Heart left ventricle (tissue), 16 donors: ENCODE results near the gene MXRA8. TPM values are rescaled to one million over a fixed set of nuclear protein-coding genes. Genes with fewer than 3 reads are reported as not detected.

Source experiments
- ATAC-seq, 4 donors: fragments of 200-7000 bp; cut with Tn5 transposase; one replicate each; pipeline ENCODE4 v1.9.1; 2020 to 2022; ENCODE audit warnings: moderate library complexity in 4 of 4, mild to moderate bottlenecking in 3 of 4, moderate number of reproducible peaks in 1 of 4
- DNase-seq, 5 donors: peaks; one replicate each; pipeline ENCODE4 v3.0.0-alpha.2; 2020
- H3K27ac ChIP-seq, 12 donors: fragments of 200-600 bp; sonication (generic) in 4 of 12; one replicate each; pipeline versions ENCODE4 v1.5.0 to v1.8.0; 2016 to 2022; ENCODE audit warnings: mild to moderate bottlenecking in 2 of 12
- H3K27me3 ChIP-seq, 9 donors: fragments of 200-600 bp; sonication (generic) in 2 of 9; one replicate each; pipeline versions ENCODE4 v1.5.1 to v1.8.0; 2016 to 2022; ENCODE audit warnings: mild to moderate bottlenecking in 3 of 9
- H3K36me3 ChIP-seq, 9 donors: fragments of 200-600 bp; sonication (generic) in 2 of 9; one replicate each; pipeline versions ENCODE4 v1.5.0 to v1.8.0; 2018 to 2022; ENCODE audit warnings: mild to moderate bottlenecking in 2 of 9
- H3K4me1 ChIP-seq, 12 donors: fragments of 200-600 bp; sonication (generic) in 4 of 12; one replicate each; pipeline versions ENCODE4 v1.5.0 to v1.8.0; 2016 to 2022; ENCODE audit warnings: mild to moderate bottlenecking in 3 of 12
- H3K4me3 ChIP-seq, 12 donors: fragments of 200-600 bp; sonication (generic) in 4 of 12; one replicate each; pipeline versions ENCODE4 v1.5.0 to v1.8.0; 2017 to 2022; ENCODE audit warnings: mild to moderate bottlenecking in 9 of 12, moderate library complexity in 4 of 12
- H3K9me3 ChIP-seq, 12 donors: fragments of 200-600 bp; sonication (generic) in 4 of 12; one replicate each; pipeline versions ENCODE4 v1.5.0 to v1.8.0; 2016 to 2022; ENCODE audit warnings: mild to moderate bottlenecking in 1 of 12
- POLR2A ChIP-seq, 2 donors: fragments of 450-650 bp; IDR thresholded peaks; one replicate each; pipeline ENCODE4 v1.6.1; 2017; ENCODE audit warnings: antibody characterized with exemption in 2 of 2, mild to moderate bottlenecking in 2 of 2, moderate library complexity in 2 of 2
- WGBS, 4 donors: extraction: QIAGEN DNeasy Blood & Tissue Kit in 2 of 4; methylation state at CpG; one replicate each; pipeline versions ENCODE4 v1.1.5 to v1.1.7; 2013 to 2018; 5-methylcytosine and 5-hydroxymethylcytosine counted together
- intact Hi-C, 10 donors: fragments of 100-400 bp; cut with DNase I; formaldehyde crosslinking; loops; one replicate each; pipeline versions ENCODE4 v1.11.1 to v1.14.2; 2022
- polyA plus RNA-seq, 2 donors: library from polyadenylated mRNA; stranded (reverse); fragments of 200-250 nt; gene quantifications; one replicate each; pipeline ENCODE4 v1.2.3, GENCODE V29; 2013
- total RNA-seq, 9 donors: library from RNA; depleted of rRNA in 2 of 9; stranded (reverse); fragments of >200 nt in 2 of 9; fragmentation: NEBNext Ultra II Directional in 3 of 9; extraction: Animal tissue kit (Norgen Biotek cat#: 25700) in 3 of 9; gene quantifications; one replicate each; pipeline versions ENCODE4 v1.1.0 to v1.2.4, GENCODE V29; 2016 to 2023
- TF ChIP-seq, protein P1 (sequence below), 12 donors: fragments of 200-600 bp; sonication (generic) in 4 of 12; IDR thresholded peaks; one replicate each; pipeline versions ENCODE4 v1.5.0 to v1.8.0; 2018 to 2022; ENCODE audit warnings: antibody characterized with exemption in 12 of 12, mild to moderate bottlenecking in 5 of 12
- donor health status: ischemic (EF 13 %, LVEDD 7.1; RV severe dilation, severe dysfunction).
- donor health status: healthy with polysubstance abuse.
- donor health status: DM: no; HTN: yes; CAD: no.
- donor health status: DM: no; HTN: no; CAD: no.
- donor health status: ischemic (EF 25% LVEDD 6.9; RV normal size, moderate dysfunction).
- donor health status: ischemic (EF 25% LVEDD 5.7; RV mildly dilated, moderate dysfunction).
- donor health status: healthy.
- donor health status: DM: yes; HTN: yes; CAD: no.
- donor health status: ischemic (EF 35%, LVEDD 5.7; RV mildly dilated, moderate dysfunction).
- donor health status: nonischemic (EF 11% LVEDD 7.7; RV severe dilation, severe dysfunction).
- donor health status: DM: yes; HTN: yes; CAD: no.
- donor health status: PGD.
- donor health status: ischemic (EF 29% LVEDD 5.4; RV normal size, mild dysfunction).
- donor health status: nonischemic (EF 23%, LVEDD 6.1; RV moderate dilation, normal function).

The MXRA8 gene
- total and polyA plus RNA-seq, 11 donors: 10.5 to 49.3 (median 19.5) TPM

DNA sequence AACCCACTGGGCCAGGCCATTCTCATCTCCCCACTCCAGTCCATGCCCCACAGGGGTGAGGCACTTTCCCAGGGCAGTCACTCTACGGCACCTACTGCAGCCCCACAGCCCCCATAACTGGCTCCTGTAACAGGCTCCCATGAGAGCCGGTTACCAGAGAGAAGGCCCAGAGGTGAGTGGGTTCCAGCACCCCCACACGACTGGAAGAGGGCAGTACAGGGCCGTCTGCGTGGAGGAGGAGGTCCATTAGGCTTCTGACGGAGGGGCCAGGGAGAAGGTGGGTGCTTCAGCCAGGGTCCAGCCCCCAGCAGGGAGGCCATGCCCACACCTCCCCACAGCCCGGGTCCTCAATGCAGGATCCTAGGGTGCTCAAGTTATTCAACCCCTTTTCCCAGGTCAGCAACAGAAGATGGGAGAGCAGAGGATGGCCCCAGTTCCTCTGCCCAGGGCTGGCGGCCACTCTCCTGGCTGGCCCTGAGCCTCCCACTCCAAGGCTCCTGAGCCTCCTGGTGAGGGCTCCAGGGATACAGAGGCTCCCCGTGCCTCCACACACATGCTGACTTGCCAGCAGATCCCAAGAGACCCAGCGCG lies 52.2 kb downstream of the MXRA8 start:
- Histone ChIP-seq H3K9me3 (no peaks in the 10 kb centered on the region), H3K4me3 (peak overlapping the region in 10 of 12 donors; percentile 82 to 95 (median 90))

DNA sequence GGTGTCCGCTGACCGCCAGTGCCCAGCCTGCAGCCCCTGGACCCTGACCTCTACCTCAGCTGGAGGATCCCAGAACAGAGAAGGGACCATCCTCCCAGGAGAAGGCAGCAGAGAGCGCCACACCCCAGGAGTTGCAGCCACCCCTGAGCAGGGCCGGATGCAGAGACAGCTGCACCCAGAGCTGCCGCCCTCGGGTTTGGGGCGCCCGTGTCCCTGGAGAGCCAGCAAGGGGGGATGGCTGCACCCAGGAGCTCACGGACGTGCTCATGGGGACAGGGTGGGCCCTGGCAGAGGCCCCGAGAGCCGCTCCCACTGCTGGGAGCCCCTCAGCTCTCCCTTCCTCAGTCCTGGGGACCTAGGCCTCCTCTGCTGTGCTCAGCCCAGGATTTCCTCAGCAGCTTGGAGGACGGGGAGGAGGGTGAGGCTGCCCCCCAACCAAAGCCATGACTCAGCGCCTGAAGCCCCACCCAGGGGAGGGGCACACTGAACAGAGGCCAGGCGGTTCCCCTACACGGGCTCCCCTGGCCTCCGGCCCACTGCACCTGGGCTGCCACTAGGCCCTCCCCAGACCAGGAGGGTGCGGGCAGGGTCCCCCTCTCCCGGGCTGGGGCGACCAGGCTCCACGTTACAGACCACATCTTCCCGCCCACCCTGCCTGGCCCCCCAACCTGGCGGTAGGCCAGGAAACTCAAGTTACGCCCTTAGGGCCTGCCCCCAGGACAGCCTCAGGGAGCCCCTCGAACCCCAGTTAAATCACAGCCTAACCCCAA lies 52.9 kb downstream of the MXRA8 start:
- peak; percentile 9 to 58 (median 22) for ATAC-seq

More for the DNA sequence above, 52.2 kb downstream of the MXRA8 start:
- TF ChIP-seq, protein P1, sequence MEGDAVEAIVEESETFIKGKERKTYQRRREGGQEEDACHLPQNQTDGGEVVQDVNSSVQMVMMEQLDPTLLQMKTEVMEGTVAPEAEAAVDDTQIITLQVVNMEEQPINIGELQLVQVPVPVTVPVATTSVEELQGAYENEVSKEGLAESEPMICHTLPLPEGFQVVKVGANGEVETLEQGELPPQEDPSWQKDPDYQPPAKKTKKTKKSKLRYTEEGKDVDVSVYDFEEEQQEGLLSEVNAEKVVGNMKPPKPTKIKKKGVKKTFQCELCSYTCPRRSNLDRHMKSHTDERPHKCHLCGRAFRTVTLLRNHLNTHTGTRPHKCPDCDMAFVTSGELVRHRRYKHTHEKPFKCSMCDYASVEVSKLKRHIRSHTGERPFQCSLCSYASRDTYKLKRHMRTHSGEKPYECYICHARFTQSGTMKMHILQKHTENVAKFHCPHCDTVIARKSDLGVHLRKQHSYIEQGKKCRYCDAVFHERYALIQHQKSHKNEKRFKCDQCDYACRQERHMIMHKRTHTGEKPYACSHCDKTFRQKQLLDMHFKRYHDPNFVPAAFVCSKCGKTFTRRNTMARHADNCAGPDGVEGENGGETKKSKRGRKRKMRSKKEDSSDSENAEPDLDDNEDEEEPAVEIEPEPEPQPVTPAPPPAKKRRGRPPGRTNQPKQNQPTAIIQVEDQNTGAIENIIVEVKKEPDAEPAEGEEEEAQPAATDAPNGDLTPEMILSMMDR (IDR thresholded peaks at IDR 0.05): peak in 2 of 12 donors; percentile 8
- no peak for TF ChIP-seq POLR2A (IDR thresholded peaks at IDR 0.05)
- ATAC-seq (no peak), DNase-seq (no peak)
- intact Hi-C loops: no loop called here
- H3K27ac ChIP-seq: peak overlapping the region; percentile 46 to 87 (median 80)
- 24 to 43% (median 32%) methylated on average over 7 to 11 of the region's 11 CpGs for WGBS, 4 donors
- H3K27me3 ChIP-seq: no peaks in the 10 kb centered on the region
- H3K36me3 ChIP-seq: peaks cover 0 to 16% (median 9%) of the 10 kb centered on the region in 9 donors
- peaks cover 18 to 60% (median 45%) of the 10 kb centered on the region in 12 donors for H3K4me1 ChIP-seq

DNA sequence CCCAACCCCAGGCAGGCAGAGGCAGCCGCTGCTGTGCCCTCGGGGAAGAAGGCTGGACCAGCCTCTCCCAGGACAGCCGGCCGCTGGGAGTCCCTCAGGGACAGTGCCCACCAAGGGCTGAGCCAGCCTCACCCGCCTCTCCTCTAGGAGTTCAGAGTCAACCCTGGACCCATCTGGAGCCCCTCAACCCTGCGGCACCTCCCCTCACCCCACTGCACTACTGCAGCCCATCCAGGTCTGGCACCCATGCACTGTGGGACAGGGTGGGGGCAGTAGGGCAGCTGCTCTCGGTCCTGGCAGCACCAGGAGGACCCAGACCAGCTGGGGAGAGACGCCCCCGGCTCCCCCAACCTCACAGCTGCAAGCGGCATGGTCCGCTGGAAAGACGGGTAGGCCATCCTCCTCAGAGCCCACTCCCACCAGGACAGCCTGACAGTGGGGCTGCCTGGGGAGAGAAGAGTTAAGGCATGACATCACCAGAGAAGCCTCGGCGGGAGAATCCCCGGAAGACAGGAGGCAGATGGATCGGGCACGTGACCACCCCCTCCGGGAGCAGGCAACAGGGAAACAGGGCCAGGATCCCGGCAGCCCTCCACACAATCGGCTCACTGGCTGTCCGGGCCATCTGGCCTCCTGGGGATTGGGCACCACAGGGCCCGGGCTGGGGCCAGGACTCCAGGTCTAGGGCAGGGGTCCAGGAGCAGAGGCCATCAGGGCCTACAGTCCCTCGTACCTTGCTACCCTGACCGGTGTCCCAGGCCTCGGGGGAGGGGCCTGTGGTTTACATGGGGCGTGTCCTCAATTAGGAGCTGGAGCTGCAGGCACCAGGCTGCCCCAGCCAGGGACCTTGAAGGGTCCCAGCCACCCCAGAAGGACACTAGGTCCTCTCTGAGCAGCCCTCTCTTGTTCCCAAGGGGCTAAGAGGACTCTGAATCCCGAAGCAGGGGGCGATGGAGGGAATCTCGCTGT lies 53.7 kb downstream of the MXRA8 start:
- intact Hi-C loops: no loop called here
- peak; percentile 0 to 50 (median 8) for ATAC-seq
- DNase-seq: peak; percentile 82 to 91 (median 85)
- Histone ChIP-seq H3K36me3 (peaks cover 0 to 10% (median 0%) of the 10 kb centered on the region in 9 donors), H3K9me3 (no peaks in the 10 kb centered on the region), H3K27me3 (no peaks in the 10 kb centered on the region), H3K27ac (peak overlapping the region; percentile 46 to 87 (median 80)), H3K4me3 (peak overlapping the region; percentile 17 to 95 (median 90)), H3K4me1 (peaks cover 18 to 56% (median 43%) of the 10 kb centered on the region in 12 donors)
- TF ChIP-seq POLR2A (IDR thresholded peaks at IDR 0.05): peak in 1 of 2 donors; percentile 16
- TF ChIP-seq, protein P1 (IDR thresholded peaks at IDR 0.05): no peak
- 20 to 36% (median 30%) methylated on average over 15 to 29 of the region's 29 CpGs for WGBS, 4 donors

More for the DNA sequence above, 52.9 kb downstream of the MXRA8 start:
- Histone ChIP-seq H3K4me1 (peaks cover 18 to 60% (median 45%) of the 10 kb centered on the region in 12 donors), H3K9me3 (no peaks in the 10 kb centered on the region), H3K36me3 (peaks cover 0 to 10% (median 3%) of the 10 kb centered on the region in 9 donors), H3K27me3 (no peaks in the 10 kb centered on the region), H3K4me3 (peak overlapping the region; percentile 17 to 95 (median 90)), H3K27ac (peak overlapping the region; percentile 46 to 87 (median 80))
- intact Hi-C loops: no loop called here
- peak; percentile 72 to 87 (median 82) for DNase-seq
- WGBS, 4 donors: 22 to 46% (median 32%) methylated on average over 14 to 25 of the region's 25 CpGs
- no peak for TF ChIP-seq POLR2A (IDR thresholded peaks at IDR 0.05)
- TF ChIP-seq, protein P1 (IDR thresholded peaks at IDR 0.05): peak in 1 of 12 donors; percentile 13
